D721Med (cell line): ENCODE results near the gene SEMA7A.
"Not testable (repeated sequence)": the region's sequence is repeated elsewhere in the genome, so short reads cannot be mapped to it uniquely, and the experiment has no call there.

Experiments used
- DNase-seq: peaks from one replicate; pipeline ENCODE4 v3.0.0; 2011; ENCODE audit warnings: low spot score; ENCODE audit not compliant: insufficient read length
- FAIRE-seq: peaks from 2 replicates; lab custom pipeline; 2011; peaks lifted over from hg19 to GRCh38; lab: Jason Lieb, UNC
- CTCF ChIP-seq: IDR thresholded peaks from 2 replicates; pipeline ENCODE4 v1.5.1; 2012; ENCODE audit warnings: mild to moderate bottlenecking, control low read depth; ENCODE audit not compliant: insufficient read depth; ENCODE audit errors: missing control alignments

The SEMA7A gene

GRCh38 chr15:74458473-74458872 lies 24.7 kb upstream of the SEMA7A start:
- DNase-seq = no peak
- no peak for TF ChIP-seq CTCF
- FAIRE-seq = no peak

GRCh38 chr15:74457036-74457435 lies 23.3 kb upstream of the SEMA7A start:
- DNase-seq, FAIRE-seq: not testable (repeated sequence)

- DNase-seq = no peak
- TF ChIP-seq CTCF = no peak
- FAIRE-seq = no peak
Measured at GRCh38 chr15:74454764-74455500, 21.2 kb upstream of the SEMA7A start.

- TF ChIP-seq CTCF = no peak
- no peak for FAIRE-seq
- DNase-seq = no peak
Measured at GRCh38 chr15:74453925-74454763, 20.4 kb upstream of the SEMA7A start.

- no peak for DNase-seq
- TF ChIP-seq CTCF = no peak
Measured at GRCh38 chr15:74451861-74452835, 18.4 kb upstream of the SEMA7A start.

GRCh38 chr15:74451322-74451721 lies 17.6 kb upstream of the SEMA7A start:
- DNase-seq = no peak
- FAIRE-seq = no peak
- TF ChIP-seq CTCF = no peak

More at GRCh38 chr15:74451861-74452835, 18.4 kb upstream of the SEMA7A start:
- FAIRE-seq = no peak
